Effector memory CD8-positive, alpha-beta T cell (primary cell): ENCODE results near the gene CYFIP1.

Experiments
- ATAC-seq: fragments of 150-1000 bp; cut with Tn5 transposase; replicated peaks from 2 replicates; pipeline ENCODE4 v1.10.0; 2021; ENCODE audit warnings: mild to moderate bottlenecking, moderate library complexity
- DNase-seq, 3 experiments: peaks; one replicate each; pipeline ENCODE4 v3.0.0; 2021
- H3K27ac Mint-ChIP-seq, 2 donors: one replicate each; pipeline ENCODE4 v1.8.0; 2022; ENCODE audit warnings: mild to moderate bottlenecking in 2 of 2, mixed read lengths in 2 of 2, moderate library complexity in 2 of 2
- H3K27me3 Mint-ChIP-seq, 2 donors: one replicate each; pipeline ENCODE4 v1.8.0; 2022; ENCODE audit warnings: mixed read lengths in 2 of 2
- H3K36me3 Mint-ChIP-seq: one replicate; pipeline ENCODE4 v1.8.0; 2022; ENCODE audit warnings: mild to moderate bottlenecking, moderate library complexity, mixed read lengths; ENCODE audit not compliant: insufficient read depth
- H3K4me1 Mint-ChIP-seq, 2 donors: one replicate each; pipeline ENCODE4 v1.8.0; 2022; ENCODE audit warnings: low read depth in 2 of 2, mixed read lengths in 2 of 2
- H3K4me3 Mint-ChIP-seq, 2 donors: one replicate each; pipeline ENCODE4 v1.8.0; 2022; ENCODE audit warnings: mild to moderate bottlenecking in 2 of 2, mixed read lengths in 2 of 2, moderate library complexity in 2 of 2
- H3K9me3 Mint-ChIP-seq, 2 donors: one replicate each; pipeline ENCODE4 v1.8.0; 2022; ENCODE audit warnings: mixed read lengths in 2 of 2

The CYFIP1 gene

DNA sequence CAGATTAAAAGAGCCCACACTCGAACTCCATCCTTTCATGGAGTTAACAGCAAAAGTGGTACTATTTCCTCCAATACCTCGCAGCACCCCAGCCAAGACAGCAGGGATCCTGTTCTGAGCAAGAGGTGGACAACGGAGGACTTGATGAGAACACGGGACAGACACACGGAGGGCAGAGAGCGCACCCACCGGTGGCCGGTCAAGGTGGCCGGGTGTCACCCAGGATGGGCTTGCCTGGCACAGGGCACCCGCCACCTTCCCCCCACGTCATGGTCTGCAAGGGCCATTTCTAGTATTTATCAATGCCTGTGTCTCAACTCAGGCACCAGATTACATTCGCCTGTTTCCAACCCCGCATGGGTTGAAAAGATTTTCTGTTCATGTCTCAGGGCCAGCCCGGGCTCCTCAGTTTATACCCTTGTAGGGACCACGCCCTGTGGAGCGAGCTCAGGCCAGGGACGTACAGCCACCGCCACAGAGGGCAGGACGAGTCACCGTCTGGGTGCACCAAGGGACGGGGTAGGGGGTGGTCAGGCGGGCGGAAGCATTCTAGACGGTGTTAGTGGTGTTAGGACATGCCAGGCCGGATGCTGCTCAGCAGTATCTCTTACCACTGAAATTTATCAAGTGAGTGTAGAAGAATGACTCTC, 64.2 kb downstream of the CYFIP1 start:
- H3K4me3 Mint-ChIP-seq = no peak overlapping the region
- H3K27me3 Mint-ChIP-seq = no peaks in the 10 kb centered on the region
- H3K36me3 Mint-ChIP-seq = peaks cover 10% of the 10 kb centered on the region
- ATAC-seq = no peak
- DNase-seq = no peak
- H3K4me1 Mint-ChIP-seq = no peaks in the 10 kb centered on the region
- no peaks in the 10 kb centered on the region for H3K9me3 Mint-ChIP-seq
- H3K27ac Mint-ChIP-seq = no peak overlapping the region

DNA sequence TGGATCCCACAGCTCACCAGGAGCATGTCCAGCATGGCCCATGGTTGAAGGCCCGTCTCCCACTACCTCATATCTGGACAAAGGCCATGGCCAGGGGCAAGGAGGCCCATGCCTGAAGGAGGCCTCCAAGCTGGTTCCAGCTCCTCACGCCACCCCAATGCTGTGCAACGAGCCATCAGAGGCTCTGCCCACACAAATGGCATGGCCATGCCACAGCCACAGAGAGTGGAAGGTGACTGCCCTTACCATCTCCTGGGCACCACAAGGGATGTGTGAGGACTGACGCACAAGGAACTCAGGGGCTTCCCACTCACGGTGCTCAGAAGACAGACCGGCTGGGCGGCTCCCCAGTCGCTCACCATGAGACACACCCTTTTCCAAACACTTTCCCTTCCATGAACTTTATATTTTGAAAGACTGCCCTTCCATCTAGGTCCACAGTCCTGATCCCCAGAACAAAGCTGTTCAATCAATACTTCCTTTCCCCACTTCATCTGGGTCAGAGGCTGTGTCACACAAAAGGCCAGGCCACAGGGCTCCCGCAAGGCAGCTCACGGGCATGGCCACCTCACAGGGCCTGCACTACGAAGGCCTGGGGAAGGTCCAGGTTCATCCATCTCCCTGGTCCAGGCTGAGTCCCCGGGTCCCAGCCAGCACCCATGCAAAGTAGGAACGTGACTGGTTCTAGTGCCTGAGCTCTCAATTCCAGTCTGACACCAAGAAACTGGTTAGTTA, 66.4 kb downstream of the CYFIP1 start:
- Mint-ChIP-seq H3K4me3 (no peak overlapping the region), H3K27me3 (no peaks in the 10 kb centered on the region), H3K4me1 (no peaks in the 10 kb centered on the region), H3K36me3 (peaks cover 13% of the 10 kb centered on the region), H3K9me3 (no peaks in the 10 kb centered on the region), H3K27ac (no peak overlapping the region)
- ATAC-seq (no peak), DNase-seq (no peak)

DNA sequence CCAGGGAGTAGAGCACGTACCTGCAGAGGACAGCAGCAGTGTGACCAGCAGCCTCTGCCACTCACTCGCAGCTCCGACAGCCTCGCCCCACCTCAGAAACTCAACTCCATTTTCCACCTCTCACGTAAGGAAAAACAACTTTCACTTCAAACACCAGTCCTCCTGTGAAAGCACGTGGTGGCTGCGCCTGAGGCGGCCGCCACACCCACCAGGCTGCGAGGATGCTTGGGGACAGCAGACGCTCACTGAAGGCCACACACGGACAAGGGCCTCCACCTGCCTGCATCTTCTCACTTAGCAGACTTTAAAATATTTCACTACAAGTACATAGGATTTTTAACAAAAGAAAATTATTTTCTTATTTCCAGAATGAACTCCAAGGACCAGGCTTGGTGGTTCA, 67.9 kb downstream of the CYFIP1 start:
- ATAC-seq (no peak), DNase-seq (no peak)
- no peaks in the 10 kb centered on the region for H3K4me1 Mint-ChIP-seq
- H3K27ac Mint-ChIP-seq = no peak overlapping the region
- no peak overlapping the region for H3K4me3 Mint-ChIP-seq
- peaks cover 13% of the 10 kb centered on the region for H3K36me3 Mint-ChIP-seq
- H3K9me3 Mint-ChIP-seq = no peaks in the 10 kb centered on the region
- H3K27me3 Mint-ChIP-seq = no peaks in the 10 kb centered on the region

DNA sequence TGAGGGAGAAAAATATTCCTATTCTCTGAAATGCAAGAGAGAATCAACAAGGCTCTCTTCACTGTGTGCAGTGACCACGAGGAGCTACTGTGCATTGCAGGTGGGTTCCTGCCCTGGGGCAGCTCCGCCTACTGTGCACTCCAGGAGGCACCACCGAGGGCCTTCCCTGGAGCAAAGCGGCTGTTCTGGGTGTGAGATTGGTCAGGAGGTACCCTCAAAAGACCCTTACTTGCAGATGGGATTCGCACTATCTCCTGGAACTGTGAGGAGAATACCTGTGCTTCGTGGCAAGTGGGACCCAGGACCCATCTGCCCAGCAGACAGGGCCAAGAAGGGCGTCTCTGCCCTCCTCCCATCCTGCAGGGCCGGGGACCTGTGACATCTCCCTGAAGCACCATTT, 68.9 kb downstream of the CYFIP1 start:
- no peak for DNase-seq
- no peaks in the 10 kb centered on the region for H3K27me3 Mint-ChIP-seq
- no peaks in the 10 kb centered on the region for H3K4me1 Mint-ChIP-seq
- no peaks in the 10 kb centered on the region for H3K9me3 Mint-ChIP-seq
- H3K36me3 Mint-ChIP-seq = peaks cover 16% of the 10 kb centered on the region
- no peak overlapping the region for H3K27ac Mint-ChIP-seq
- no peak overlapping the region for H3K4me3 Mint-ChIP-seq
- ATAC-seq = no peak

DNA sequence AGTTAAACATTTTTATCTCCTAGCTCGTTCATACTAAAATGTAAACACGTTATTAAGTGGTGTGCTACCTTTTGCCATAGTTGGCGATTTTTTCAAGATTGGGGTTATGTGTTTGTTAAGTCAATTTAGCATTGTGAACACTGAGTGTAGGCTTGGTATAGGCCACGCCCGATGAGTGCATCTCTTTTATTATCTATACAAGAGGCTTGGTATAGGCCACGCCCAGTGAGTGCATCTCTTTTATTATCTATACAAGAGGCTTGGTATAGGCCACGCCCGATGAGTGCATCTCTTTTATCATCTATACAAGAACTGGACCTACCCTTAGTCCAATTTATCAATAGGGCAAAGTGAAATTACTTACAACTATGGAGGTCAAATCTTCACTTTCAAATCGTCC, 71.3 kb downstream of the CYFIP1 start:
- peaks cover 16% of the 10 kb centered on the region for H3K36me3 Mint-ChIP-seq
- H3K9me3 Mint-ChIP-seq = no peaks in the 10 kb centered on the region
- ATAC-seq (no peak), DNase-seq (no peak)
- no peak overlapping the region for H3K27ac Mint-ChIP-seq
- H3K4me3 Mint-ChIP-seq = no peak overlapping the region
- H3K4me1 Mint-ChIP-seq = no peaks in the 10 kb centered on the region
- no peaks in the 10 kb centered on the region for H3K27me3 Mint-ChIP-seq

DNA sequence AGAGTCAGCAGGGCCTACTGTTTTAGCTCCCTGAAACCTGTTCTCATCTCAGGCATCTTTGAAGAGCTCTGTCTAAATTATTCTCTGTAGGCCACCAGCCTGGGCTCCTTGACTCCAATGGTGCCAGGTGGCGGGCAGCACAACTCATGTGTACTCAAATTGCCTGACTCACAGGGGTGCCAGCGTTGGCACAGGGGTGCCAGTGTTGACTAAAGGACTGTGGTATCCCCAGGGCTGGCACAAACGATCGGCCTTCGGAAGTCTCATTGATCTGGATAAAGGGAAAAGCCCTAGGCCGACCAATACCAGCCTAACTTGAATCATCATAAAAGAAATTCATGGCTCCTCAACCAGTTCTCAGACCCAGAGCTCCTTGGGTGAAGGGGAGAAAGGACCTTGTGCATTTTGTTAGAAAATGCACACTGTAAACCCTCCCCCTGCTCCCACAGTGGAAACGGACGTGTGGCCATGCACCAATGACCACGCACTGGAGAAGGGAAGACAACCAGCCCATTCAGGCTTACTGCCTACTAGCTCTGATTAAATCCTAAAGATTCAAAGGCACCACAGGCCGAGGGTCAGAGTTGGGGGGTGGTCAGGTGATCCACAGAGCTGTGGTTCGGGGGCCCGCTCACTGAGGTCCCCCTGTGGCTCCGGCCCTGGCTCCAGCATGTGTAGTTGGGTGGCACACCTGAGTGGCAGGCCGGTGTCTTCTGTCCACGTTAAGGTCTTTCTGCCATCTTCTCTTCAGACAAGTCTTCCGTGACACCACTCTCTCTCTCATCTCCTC, 72.8 kb downstream of the CYFIP1 start:
- H3K9me3 Mint-ChIP-seq = no peaks in the 10 kb centered on the region
- ATAC-seq (no peak), DNase-seq (no peak)
- H3K36me3 Mint-ChIP-seq = peaks cover 15% of the 10 kb centered on the region
- no peak overlapping the region for H3K4me3 Mint-ChIP-seq
- no peaks in the 10 kb centered on the region for H3K4me1 Mint-ChIP-seq
- H3K27ac Mint-ChIP-seq = no peak overlapping the region
- H3K27me3 Mint-ChIP-seq = no peaks in the 10 kb centered on the region

DNA sequence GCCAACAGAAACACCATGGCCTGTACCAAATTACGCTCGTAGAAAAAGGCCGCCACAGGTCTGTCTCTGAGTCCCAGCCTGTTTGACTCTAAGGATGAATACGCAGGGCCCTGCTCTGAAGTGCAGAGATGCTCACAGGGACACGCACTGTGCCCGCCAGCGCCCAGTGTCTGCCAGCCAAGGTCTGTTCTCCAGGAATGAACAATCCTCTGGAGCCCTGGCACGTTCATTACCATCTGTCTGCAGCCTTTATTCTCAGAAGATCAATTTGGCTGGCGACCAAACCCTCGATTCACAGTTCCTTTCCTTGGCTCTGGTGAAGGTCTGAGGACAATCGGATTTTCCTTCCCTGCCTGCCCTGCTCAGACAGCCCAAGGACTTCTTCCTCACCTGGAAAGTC, 75.4 kb downstream of the CYFIP1 start:
- Mint-ChIP-seq H3K4me3 (no peak overlapping the region), H3K9me3 (no peaks in the 10 kb centered on the region), H3K27me3 (no peaks in the 10 kb centered on the region), H3K27ac (no peak overlapping the region), H3K36me3 (peaks cover 8% of the 10 kb centered on the region), H3K4me1 (no peaks in the 10 kb centered on the region)
- ATAC-seq (no peak), DNase-seq (no peak)

DNA sequence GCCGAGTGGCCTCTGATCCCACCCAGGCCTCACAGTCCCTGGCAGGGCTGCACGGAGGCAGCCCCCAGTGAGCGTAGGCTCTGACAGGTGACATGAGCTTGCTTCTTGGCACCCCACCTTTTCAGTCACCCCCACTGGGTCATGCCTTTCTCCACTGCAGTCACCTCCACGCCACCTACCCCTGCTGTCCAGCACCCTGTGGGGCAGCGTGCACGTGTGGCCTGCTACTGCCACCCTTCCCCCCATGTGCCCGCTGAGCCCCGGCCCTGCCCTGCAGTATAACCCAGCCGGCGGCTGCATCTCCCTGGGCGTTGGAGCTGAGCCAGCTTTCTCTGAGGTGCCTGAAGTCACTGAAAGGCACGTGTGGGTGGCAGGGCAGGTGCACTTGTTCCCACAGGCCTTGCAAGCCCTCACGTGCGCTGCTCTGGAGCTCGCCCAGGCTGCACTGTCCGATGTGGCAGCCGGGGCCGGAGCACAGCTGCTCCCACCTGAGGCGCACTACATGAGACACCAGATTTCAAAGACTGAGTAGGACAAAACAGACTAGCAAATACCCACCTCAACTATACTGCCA, 76.1 kb downstream of the CYFIP1 start:
- no peak overlapping the region for H3K27ac Mint-ChIP-seq
- H3K4me1 Mint-ChIP-seq = no peaks in the 10 kb centered on the region
- H3K36me3 Mint-ChIP-seq = peaks cover 8% of the 10 kb centered on the region
- H3K4me3 Mint-ChIP-seq = no peak overlapping the region
- H3K9me3 Mint-ChIP-seq = no peaks in the 10 kb centered on the region
- no peaks in the 10 kb centered on the region for H3K27me3 Mint-ChIP-seq
- DNase-seq (no peak), ATAC-seq (no peak)

DNA sequence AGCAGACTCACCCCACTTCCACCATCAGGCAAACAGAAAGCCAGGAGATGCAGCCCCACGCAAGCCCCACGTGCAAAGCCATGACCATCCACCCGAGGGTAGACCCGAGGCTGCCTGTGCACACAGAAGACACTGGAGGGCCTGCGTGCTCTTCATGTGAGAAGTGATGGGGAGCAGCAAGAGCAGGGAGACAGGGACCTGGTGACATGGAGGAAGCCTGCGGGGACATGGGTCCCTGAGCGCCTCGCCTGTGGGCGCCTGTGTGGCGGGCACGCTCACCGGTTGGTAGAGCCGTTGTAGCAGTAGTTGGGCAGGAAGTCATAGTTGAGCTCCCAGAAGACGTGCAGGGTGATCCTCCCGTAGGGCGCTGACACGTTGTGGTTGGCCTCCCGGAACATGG, 76.7 kb downstream of the CYFIP1 start:
- Mint-ChIP-seq H3K27me3 (no peaks in the 10 kb centered on the region), H3K4me3 (no peak overlapping the region), H3K9me3 (no peaks in the 10 kb centered on the region), H3K36me3 (peaks cover 8% of the 10 kb centered on the region), H3K4me1 (no peaks in the 10 kb centered on the region), H3K27ac (no peak overlapping the region)
- DNase-seq (no peak), ATAC-seq (no peak)

DNA sequence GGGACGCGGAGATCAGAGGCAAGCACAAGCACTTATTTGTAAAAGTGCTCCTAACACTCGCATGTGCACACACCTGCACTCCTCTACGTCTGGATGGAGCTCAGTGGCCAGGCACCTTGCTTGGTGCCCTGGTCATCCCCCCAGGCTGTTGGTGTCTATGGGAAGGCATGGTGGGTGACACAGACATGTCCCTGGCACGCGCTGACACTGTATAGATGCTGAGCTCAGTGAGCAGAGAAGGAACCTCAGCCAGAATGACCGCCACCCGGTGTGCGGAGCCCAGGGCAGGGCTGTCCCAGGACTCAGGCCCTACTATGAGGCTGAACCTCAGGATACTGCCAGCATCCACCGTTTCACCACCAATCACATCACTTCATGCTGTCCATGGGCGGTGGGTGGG, 77.2 kb downstream of the CYFIP1 start:
- DNase-seq (no peak), ATAC-seq (no peak)
- no peak overlapping the region for H3K4me3 Mint-ChIP-seq
- peaks cover 8% of the 10 kb centered on the region for H3K36me3 Mint-ChIP-seq
- no peaks in the 10 kb centered on the region for H3K27me3 Mint-ChIP-seq
- no peaks in the 10 kb centered on the region for H3K9me3 Mint-ChIP-seq
- H3K4me1 Mint-ChIP-seq = no peaks in the 10 kb centered on the region
- H3K27ac Mint-ChIP-seq = no peak overlapping the region

DNA sequence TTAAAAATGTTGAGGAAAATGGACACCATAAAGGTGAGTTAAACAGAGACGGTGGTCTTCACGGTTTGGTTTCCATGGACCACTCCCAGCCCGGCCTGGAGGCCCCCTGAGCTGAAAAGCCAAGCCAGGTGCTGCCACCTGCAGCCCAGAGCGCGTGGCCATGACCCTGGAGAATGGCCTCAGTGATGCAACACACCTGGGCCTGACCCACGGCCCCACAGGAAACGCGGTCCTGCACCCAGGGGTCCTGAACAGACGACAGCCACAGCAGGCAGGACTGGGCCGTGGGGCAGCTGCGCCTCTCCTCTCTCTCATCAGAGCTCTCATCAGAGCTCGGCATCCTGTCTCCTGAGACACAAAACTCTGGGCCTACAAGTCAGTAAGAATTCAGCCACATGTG, 77.6 kb downstream of the CYFIP1 start:
- H3K27me3 Mint-ChIP-seq = no peaks in the 10 kb centered on the region
- H3K4me1 Mint-ChIP-seq = no peaks in the 10 kb centered on the region
- H3K36me3 Mint-ChIP-seq = peaks cover 8% of the 10 kb centered on the region
- H3K4me3 Mint-ChIP-seq = no peak overlapping the region
- H3K9me3 Mint-ChIP-seq = no peaks in the 10 kb centered on the region
- DNase-seq (no peak), ATAC-seq (no peak)
- no peak overlapping the region for H3K27ac Mint-ChIP-seq

DNA sequence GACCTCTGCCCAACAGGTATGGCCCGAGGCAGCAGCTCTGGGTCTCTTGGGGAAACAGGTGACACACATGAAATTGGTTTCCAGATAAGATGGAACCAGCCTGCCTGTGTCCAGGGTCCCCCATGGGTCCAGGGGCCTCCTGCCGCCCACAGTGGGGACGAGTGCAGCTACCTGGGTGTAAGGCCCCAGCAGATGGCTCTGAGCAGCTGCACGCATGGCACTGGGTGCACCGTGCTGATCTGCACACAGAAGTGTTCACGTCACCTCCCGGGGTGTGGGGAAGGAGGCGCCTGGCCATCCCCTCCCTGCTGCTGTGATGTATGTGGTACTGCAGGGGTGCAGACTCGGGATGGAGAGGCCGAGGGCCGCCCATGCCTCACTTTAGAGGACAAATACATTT, 78.1 kb downstream of the CYFIP1 start:
- Mint-ChIP-seq H3K4me1 (no peaks in the 10 kb centered on the region), H3K4me3 (no peak overlapping the region), H3K27ac (no peak overlapping the region), H3K9me3 (no peaks in the 10 kb centered on the region), H3K36me3 (peaks cover 8% of the 10 kb centered on the region), H3K27me3 (no peaks in the 10 kb centered on the region)
- DNase-seq (no peak), ATAC-seq (no peak)

DNA sequence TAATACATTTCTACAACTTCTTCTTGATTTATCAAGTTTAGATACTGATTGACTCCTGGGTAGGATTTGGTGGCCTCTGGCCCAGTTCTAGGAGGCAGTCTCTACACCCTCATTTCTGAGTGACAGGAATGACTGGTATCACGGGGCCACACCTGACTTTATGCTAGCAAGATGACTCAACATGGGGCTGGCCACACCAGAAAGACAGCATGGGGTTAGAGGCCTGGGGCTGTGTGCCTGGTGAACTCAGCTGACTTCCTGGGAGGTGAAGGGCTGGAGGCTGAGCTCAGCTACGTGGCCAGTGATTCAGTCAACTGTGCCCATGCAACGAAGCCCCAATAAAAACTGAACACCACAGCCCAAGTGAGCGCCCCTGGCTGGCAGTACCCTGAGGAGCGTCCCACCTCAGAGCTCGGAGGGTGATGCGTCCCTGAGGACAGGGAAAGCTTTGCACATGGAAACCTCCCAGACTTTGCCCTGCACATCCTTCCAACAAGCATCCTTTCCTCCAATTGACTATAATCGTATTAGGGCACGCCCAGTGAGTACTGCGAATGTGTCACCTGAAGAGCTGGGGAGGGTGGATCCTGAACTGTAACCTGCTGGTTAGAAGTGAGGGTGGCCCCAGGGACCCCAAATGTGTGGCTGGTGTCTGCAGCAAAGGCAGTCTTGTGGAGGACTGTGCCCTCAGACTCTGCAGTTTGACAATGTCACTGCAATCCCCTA, 84.5 kb downstream of the CYFIP1 start:
- Mint-ChIP-seq H3K9me3 (no peaks in the 10 kb centered on the region), H3K27me3 (no peaks in the 10 kb centered on the region), H3K36me3 (peaks cover 5% of the 10 kb centered on the region), H3K27ac (no peak overlapping the region), H3K4me3 (no peak overlapping the region), H3K4me1 (no peaks in the 10 kb centered on the region)
- no peak for DNase-seq
- ATAC-seq = no peak
